D721Med (cell line): ENCODE measurements around the gene MSANTD2.

Source experiments
- DNase-seq: peaks from one replicate; pipeline ENCODE4 v3.0.0; 2011; ENCODE audit warnings: low spot score; ENCODE audit not compliant: insufficient read length
- FAIRE-seq: peaks from 2 replicates; lab custom pipeline; 2011; peaks lifted over from hg19 to GRCh38; lab: Jason Lieb, UNC
- CTCF ChIP-seq: IDR thresholded peaks from 2 replicates; pipeline ENCODE4 v1.5.1; 2012; ENCODE audit warnings: mild to moderate bottlenecking, control low read depth; ENCODE audit not compliant: insufficient read depth; ENCODE audit errors: missing control alignments

The MSANTD2 gene

DNA sequence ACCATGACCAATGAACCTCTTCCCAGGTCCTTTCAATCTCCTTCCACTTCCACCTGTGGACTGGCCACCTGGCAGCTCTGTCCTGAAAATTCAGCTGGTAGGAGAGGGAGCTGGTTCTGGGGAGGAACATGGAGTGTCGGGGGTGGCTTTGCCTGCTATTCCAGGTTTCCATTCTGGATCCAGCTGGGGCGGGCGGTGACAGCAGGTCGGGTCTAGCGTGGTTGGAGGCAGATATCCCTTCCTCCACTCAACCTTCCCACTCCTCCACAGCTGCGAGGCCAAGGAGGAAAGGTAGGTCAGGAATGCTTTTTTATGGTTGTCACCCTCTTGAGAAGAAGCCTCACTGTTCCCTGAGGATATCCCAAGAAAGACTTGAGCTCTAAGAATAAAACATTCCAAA is 57.2 kb downstream of the MSANTD2 start:
- FAIRE-seq, result no peak
- no peak for TF ChIP-seq CTCF

GRCh38 chr11:124742555-124742954 is 57.7 kb downstream of the MSANTD2 start:
- FAIRE-seq, result no peak
- no peak for DNase-seq
- TF ChIP-seq CTCF, result no peak

More for the DNA sequence above, 57.2 kb downstream of the MSANTD2 start:
- DNase-seq, result no peak

DNA sequence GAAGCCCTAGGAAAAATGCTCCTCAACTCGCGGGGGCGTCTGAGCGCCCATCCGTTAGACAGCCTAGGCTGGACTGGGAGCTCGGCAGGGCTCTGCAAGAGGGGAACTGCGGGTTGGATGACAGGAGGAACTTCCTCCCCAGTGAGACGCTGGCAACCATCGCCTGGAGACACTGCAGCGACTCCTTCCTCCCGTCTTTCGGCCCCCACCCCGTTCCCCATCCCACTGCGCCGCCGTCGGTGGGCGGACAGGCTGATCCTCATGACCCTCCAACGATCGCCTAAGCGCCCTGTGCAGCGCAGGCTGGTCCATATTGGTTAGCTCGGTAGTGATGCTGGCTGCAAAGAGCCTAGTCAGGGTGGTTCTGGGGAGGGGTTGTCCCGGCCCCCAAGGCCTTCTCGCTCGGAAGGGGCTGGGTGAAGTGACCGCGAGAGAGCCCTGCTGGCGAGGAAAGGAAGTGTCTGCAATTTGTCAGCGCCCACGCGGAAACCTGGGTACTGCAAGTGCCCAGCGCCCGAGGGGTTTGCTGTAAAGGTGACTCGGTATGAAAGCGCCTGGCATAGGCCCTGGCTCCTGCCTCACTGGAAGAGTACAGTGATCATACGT is 59.8 kb downstream of the MSANTD2 start:
- DNase-seq (no peak), FAIRE-seq (no peak)
- TF ChIP-seq CTCF, result peak; percentile 24

GRCh38 chr11:124739479-124740276 is 60.5 kb downstream of the MSANTD2 start, which contains the start of gene NRGN:
TSS of gene NRGN (plus strand) at chr11:124739942. CDS start at chr11:124740085, 143 bp downstream.
- DNase-seq (peak; percentile 96), FAIRE-seq (no peak)
- no peak for TF ChIP-seq CTCF

GRCh38 chr11:124738713-124739478 is 61.3 kb downstream of the MSANTD2 start:
- DNase-seq (no peak), FAIRE-seq (no peak)
- no peak for TF ChIP-seq CTCF

- no peak for TF ChIP-seq CTCF
- DNase-seq (no peak), FAIRE-seq (no peak)
Observed at GRCh38 chr11:124737638-124738305, 62.4 kb downstream of the MSANTD2 start.
